ENCODE data around the gene PMS2. TPM values are rescaled to one million over a fixed set of nuclear protein-coding genes. Genes with fewer than 3 reads are reported as not detected.
"Not testable (repeated sequence)": the region's sequence is repeated elsewhere in the genome, so short reads cannot be mapped to it uniquely, and the experiment has no call there.

PMS2 gene
- 10 to 100 TPM in 1 of 4 donors, 1 to 10 TPM in 3; 9.1 to 11.0 (median 9.5) TPM for total RNA-seq

- peak within 1 kb of the TSS; percentile 88 to 98 (median 96) for H3K27ac ChIP-seq
- ATAC-seq, result peak; percentile 99
- no peaks in the 10 kb centered on the region for H3K27me3 ChIP-seq
- H3K9me3 ChIP-seq, result no peaks in the 10 kb centered on the region
- peaks cover 0 to 46% (median 12%) of the 10 kb centered on the region in 3 donors for H3K4me1 ChIP-seq
- H3K36me3 ChIP-seq, result peaks cover 0 to 23% of the 10 kb centered on the region in 2 donors
- TF ChIP-seq EP300 (IDR thresholded peaks at IDR 0.05), result no peak
- peak; percentile 89 for TF ChIP-seq POLR2AphosphoS5 (IDR thresholded peaks at IDR 0.05)
- TF ChIP-seq POLR2A (IDR thresholded peaks at IDR 0.05), result peak; percentile 69 to 82
- peak in 3 of 4 experiments; percentile 17 to 29 (median 28) for TF ChIP-seq CTCF (IDR thresholded peaks at IDR 0.05)
- WGBS, 2 donors (ENCODE audit: low coverage in 1 of 2), result 2% methylated on average over 13 of the region's 84 CpGs; no CpG with 5 or more reads in 1 of the 2 donors
- H3K4me3 ChIP-seq, result peak within 1 kb of the TSS; percentile 78 to 80
Observed at GRCh38 chr7:6008668-6009611, at the start of gene PMS2, which contains the start of gene AIMP2. PMS2 (minus strand) TSS chr7:6009049; CDS start chr7:6009019, 30 bp downstream. AIMP2 (plus strand) TSS chr7:6009272; CDS start chr7:6009364, 92 bp downstream.

GRCh38 chr7:6057316-6058129, 48.7 kb upstream of the PMS2 start:
- Histone ChIP-seq H3K27me3 (no peaks in the 10 kb centered on the region), H3K4me3 (peak overlapping the region in 1 of 2 donors; percentile 88), H3K27ac (peak overlapping the region in 1 of 4 donors; percentile 90), H3K9me3 (no peaks in the 10 kb centered on the region), H3K4me1 (peaks cover 3 to 42% (median 12%) of the 10 kb centered on the region in 3 donors), H3K36me3 (peaks cover 0 to 25% of the 10 kb centered on the region in 2 donors)
- no peak for TF ChIP-seq POLR2AphosphoS5 (IDR thresholded peaks at IDR 0.05)
- no peak for TF ChIP-seq POLR2A (IDR thresholded peaks at IDR 0.05)
- TF ChIP-seq CTCF (IDR thresholded peaks at IDR 0.05), result no peak
- no peak for TF ChIP-seq EP300 (IDR thresholded peaks at IDR 0.05)
- no peak for ATAC-seq
- 65 to 80% methylated on average over 7 to 13 of the region's 14 CpGs for WGBS, 2 donors (ENCODE audit: low coverage in 1 of 2)

- Histone ChIP-seq H3K36me3 (peaks cover 0 to 32% of the 10 kb centered on the region in 2 donors), H3K4me3 (no peak overlapping the region), H3K4me1 (peaks cover 3 to 42% (median 12%) of the 10 kb centered on the region in 3 donors), H3K27me3 (no peaks in the 10 kb centered on the region), H3K9me3 (no peaks in the 10 kb centered on the region), H3K27ac (no peak overlapping the region)
- WGBS, 2 donors (ENCODE audit: low coverage in 1 of 2), result 30% methylated on average over 1 of the region's 1 CpG; no CpG with 5 or more reads in 1 of the 2 donors
- ATAC-seq, result no peak
- no peak for TF ChIP-seq CTCF (IDR thresholded peaks at IDR 0.05)
- TF ChIP-seq POLR2A (IDR thresholded peaks at IDR 0.05), result no peak
- TF ChIP-seq POLR2AphosphoS5 (IDR thresholded peaks at IDR 0.05), result no peak
- TF ChIP-seq EP300 (IDR thresholded peaks at IDR 0.05), result no peak
Observed at GRCh38 chr7:6056616-6057015, 47.8 kb upstream of the PMS2 start.

- H3K27ac ChIP-seq, ATAC-seq, H3K27me3 ChIP-seq, H3K4me3 ChIP-seq, H3K9me3 ChIP-seq: not testable (repeated sequence)
- Histone ChIP-seq H3K36me3 (peaks cover 0 to 86% of the 10 kb centered on the region in 2 donors), H3K4me1 (peaks cover 0 to 14% (median 0%) of the 10 kb centered on the region in 3 donors)
- WGBS, 2 donors (ENCODE audit: low coverage in 1 of 2), result 92 to 96% methylated on average over 5 to 6 of the region's 9 CpGs
Observed at GRCh38 chr7:6051185-6051584, 42.3 kb upstream of the PMS2 start.

- no peak for ATAC-seq
- 39 to 40% methylated on average over 4 of the region's 4 CpGs for WGBS, 2 donors (ENCODE audit: low coverage in 1 of 2)
Observed at GRCh38 chr7:6049780-6050179, 40.9 kb upstream of the PMS2 start.

More at GRCh38 chr7:6049780-6050179, 40.9 kb upstream of the PMS2 start:
- Histone ChIP-seq H3K27me3 (no peaks in the 10 kb centered on the region), H3K9me3 (no peaks in the 10 kb centered on the region), H3K4me1 (peaks cover 0 to 1% (median 0%) of the 10 kb centered on the region in 3 donors), H3K27ac (no peak overlapping the region), H3K4me3 (no peak overlapping the region), H3K36me3 (peaks cover 0 to 98% of the 10 kb centered on the region in 2 donors)
- no peak for TF ChIP-seq EP300 (IDR thresholded peaks at IDR 0.05)
- no peak for TF ChIP-seq POLR2AphosphoS5 (IDR thresholded peaks at IDR 0.05)
- no peak for TF ChIP-seq POLR2A (IDR thresholded peaks at IDR 0.05)
- TF ChIP-seq CTCF (IDR thresholded peaks at IDR 0.05), result no peak

Data from gastroesophageal sphincter (tissue), 4 donors.